ENCODE data around the gene FMC1.

DNA sequence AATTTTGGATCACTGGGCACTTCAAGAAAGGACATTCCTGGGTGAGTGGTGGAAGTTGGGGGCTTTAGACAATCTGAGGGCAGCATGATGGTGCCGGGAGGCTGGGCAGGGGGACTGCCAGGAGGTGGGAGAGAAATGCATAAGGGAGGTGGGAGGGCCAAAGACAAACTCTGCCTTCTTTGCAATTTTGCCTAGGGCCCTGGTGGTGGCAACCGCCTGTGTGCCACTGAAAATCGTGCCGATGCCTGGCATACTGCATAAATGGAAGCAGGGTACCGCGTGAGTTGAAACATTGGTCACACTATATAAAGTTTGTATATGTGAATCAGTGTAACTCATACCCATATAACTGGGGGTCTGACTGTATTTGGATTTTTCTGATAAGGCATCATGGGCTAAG lies 21.8 kb downstream of the FMC1 start:
- no peak for TF ChIP-seq EZH2phosphoT487 (IDR thresholded peaks at IDR 0.05; ENCODE audit: insufficient read depth, low read depth)
- no peak for TF ChIP-seq EZH2 (IDR thresholded peaks at IDR 0.05; ENCODE audit: insufficient read depth, poor library complexity, severe bottlenecking)

Measured in GM23248 (cell line).